Neural cell (in vitro differentiated cells): ENCODE results near the gene STEAP1B. TPM values are rescaled to one million over a fixed set of nuclear protein-coding genes. Genes with fewer than 3 reads are reported as not detected.

ENCODE experiments used
- H2AFZ ChIP-seq: fragments of 200-600, 300-800 bp; sonication (generic), shearing (Covaris generic); 2 replicates; pipeline ENCODE4 v1.6.0; 2014; ENCODE audit warnings: low read depth, mild to moderate bottlenecking, antibody characterized with exemption, low read length, moderate library complexity
- H3F3A ChIP-seq: fragments of 200-600 bp; shearing (Covaris generic); 2 replicates; pipeline ENCODE4 v1.6.1; 2016; ENCODE audit warnings: mild to moderate bottlenecking, moderate library complexity, mixed read lengths, antibody characterized with exemption, low read length; ENCODE audit not compliant: insufficient read depth, poor library complexity, severe bottlenecking
- H3K27ac ChIP-seq: fragments of 200-600, 300-800 bp; sonication (generic), shearing (Covaris generic); 2 replicates; pipeline ENCODE4 v1.5.1; 2014; ENCODE audit warnings: mild to moderate bottlenecking, low read length, moderate library complexity
- H3K27me3 ChIP-seq: fragments of 300-800, 200-600 bp; sonication (generic), shearing (Covaris generic); 2 replicates; pipeline ENCODE4 v1.6.0; 2014; ENCODE audit warnings: mild to moderate bottlenecking, low read depth, low read length, moderate library complexity; ENCODE audit not compliant: insufficient read depth
- H3K36me3 ChIP-seq: fragments of 300-800, 200-600 bp; sonication (generic), shearing (Covaris generic); 2 replicates; pipeline ENCODE4 v1.5.1; 2014; ENCODE audit warnings: mild to moderate bottlenecking, antibody characterized with exemption, low read length, moderate library complexity; ENCODE audit not compliant: insufficient read depth
- H3K4me2 ChIP-seq: fragments of 300-800, 200-600 bp; sonication (generic), shearing (Covaris generic); 2 replicates; pipeline ENCODE4 v1.6.0; 2014; ENCODE audit warnings: mild to moderate bottlenecking, low read length
- H3K4me3 ChIP-seq: fragments of 300-800, 200-600 bp; sonication (generic), shearing (Covaris generic); 2 replicates; pipeline ENCODE4 v1.5.1; 2014; ENCODE audit warnings: mild to moderate bottlenecking, low read length, moderate library complexity
- H3K79me2 ChIP-seq: fragments of 200-600 bp; shearing (Covaris generic); replicated peaks from 2 replicates; pipeline ENCODE4 v1.6.0; 2014; ENCODE audit warnings: mild to moderate bottlenecking, low read length, moderate library complexity; ENCODE audit not compliant: insufficient read depth
- H3K9ac ChIP-seq: fragments of 300-800, 200-600 bp; sonication (generic), shearing (Covaris generic); 2 replicates; pipeline ENCODE4 v1.6.1; 2016; ENCODE audit warnings: mild to moderate bottlenecking, low read length, mixed read lengths
- H3K9me2 ChIP-seq: fragments of 200-600 bp; shearing (Covaris generic); 2 replicates; pipeline ENCODE4 v1.6.1; 2016; ENCODE audit warnings: mild to moderate bottlenecking, low read length, mixed read lengths; ENCODE audit not compliant: insufficient read depth
- H3K9me3 ChIP-seq: fragments of 200-600, 300-800 bp; sonication (generic), shearing (Covaris generic); 2 replicates; pipeline ENCODE4 v1.6.1; 2016; ENCODE audit warnings: mild to moderate bottlenecking, mixed run types, low read length, moderate library complexity, mixed read lengths
- H4K20me1 ChIP-seq: fragments of 200-600 bp; shearing (Covaris generic); 2 replicates; pipeline ENCODE4 v1.6.1; 2016; ENCODE audit warnings: mild to moderate bottlenecking, mixed run types; ENCODE audit not compliant: insufficient read depth
- EP300 ChIP-seq: fragments of 450-650 bp; conservative IDR thresholded peaks from 2 replicates; pipeline ENCODE4 v1.6.1; 2014; ENCODE audit warnings: antibody characterized with exemption, mild to moderate bottlenecking, moderate library complexity; ENCODE audit not compliant: poor library complexity, severe bottlenecking
- EZH2 ChIP-seq: fragments of 200-600, 300-800 bp; shearing (Covaris generic), sonication (generic); IDR thresholded peaks from 2 replicates; pipeline ENCODE4 v1.6.1; 2014; ENCODE audit warnings: antibody characterized with exemption, low read length, borderline replicate concordance, mild to moderate bottlenecking; ENCODE audit not compliant: insufficient read depth, poor library complexity, severe bottlenecking
- MXI1 ChIP-seq: fragments of 450-650 bp; conservative IDR thresholded peaks from 2 replicates; pipeline ENCODE4 v1.6.1; 2014; ENCODE audit warnings: antibody characterized with exemption, mild to moderate bottlenecking; ENCODE audit not compliant: poor library complexity, severe bottlenecking
- POLR2AphosphoS5 ChIP-seq: IDR thresholded peaks from 2 replicates; pipeline ENCODE4 v1.6.1; 2012
- RAD21 ChIP-seq: fragments of 450-650 bp; conservative IDR thresholded peaks from 2 replicates; pipeline ENCODE4 v1.6.1; 2014; ENCODE audit warnings: antibody characterized with exemption, mild to moderate bottlenecking, moderate library complexity
- SMC3 ChIP-seq: fragments of 450-650 bp; conservative IDR thresholded peaks from 2 replicates; pipeline ENCODE4 v1.6.1; 2014; ENCODE audit warnings: antibody characterized with exemption, mild to moderate bottlenecking, moderate library complexity; ENCODE audit not compliant: poor library complexity
- TAF1 ChIP-seq: IDR thresholded peaks from 2 replicates; pipeline ENCODE4 v1.6.1; 2012; ENCODE audit warnings: low read depth
- polyA plus RNA-seq: library from polyadenylated mRNA; depleted of rRNA; stranded (reverse); fragments of >200 nt; gene quantifications from 2 replicates; pipeline ENCODE4 v1.2.3, GENCODE V29; 2014
- TF ChIP-seq, protein P1 (sequence below): fragments of 450-650 bp; IDR thresholded peaks from 2 replicates; pipeline ENCODE4 v1.5.1; 2014; ENCODE audit warnings: antibody characterized with exemption, mild to moderate bottlenecking, moderate library complexity; ENCODE audit not compliant: poor library complexity, severe bottlenecking
- TF ChIP-seq, protein P2 (sequence below): IDR thresholded peaks from 2 replicates; pipeline ENCODE4 v1.6.1; 2012; ENCODE audit warnings: borderline replicate concordance

Gene STEAP1B
- polyA plus RNA-seq, 1 donor from 2014 or later = 0.51 TPM

DNA sequence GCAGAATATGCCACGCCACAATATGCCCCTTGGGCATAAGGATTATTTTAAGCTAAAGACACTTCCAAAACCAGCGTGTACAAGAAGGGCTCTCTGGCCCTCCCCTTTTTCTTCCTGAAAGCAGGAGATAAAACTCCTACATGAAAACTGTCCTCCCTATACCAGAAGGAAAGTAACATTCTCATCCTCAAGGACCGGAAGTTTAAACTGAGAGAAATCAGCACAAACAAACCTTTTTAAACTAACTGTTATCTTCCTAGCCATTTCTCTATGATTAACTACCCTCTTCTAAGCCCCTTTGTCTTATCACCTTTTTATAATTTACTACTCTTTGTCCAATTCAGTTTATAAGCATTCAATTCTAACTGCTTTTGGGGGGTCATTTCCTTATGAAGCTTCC, 126.6 kb downstream of the STEAP1B start:
- no peaks in the 10 kb centered on the region for H3K36me3 ChIP-seq
- H3K4me2 ChIP-seq = no peak overlapping the region
- H2AFZ ChIP-seq = no peak overlapping the region
- H3K9ac ChIP-seq = no peak overlapping the region
- H4K20me1 ChIP-seq = no peaks in the 10 kb centered on the region
- no peaks in the 10 kb centered on the region for H3K79me2 ChIP-seq
- H3F3A ChIP-seq = no peaks in the 10 kb centered on the region
- H3K27ac ChIP-seq = no peak overlapping the region
- no peak overlapping the region for H3K4me3 ChIP-seq
- TF ChIP-seq RAD21 (no peak), POLR2AphosphoS5 (no peak), TAF1 (no peak), EZH2 (no peak), EP300 (no peak), MXI1 (no peak), SMC3 (no peak)
- TF ChIP-seq, protein P1, sequence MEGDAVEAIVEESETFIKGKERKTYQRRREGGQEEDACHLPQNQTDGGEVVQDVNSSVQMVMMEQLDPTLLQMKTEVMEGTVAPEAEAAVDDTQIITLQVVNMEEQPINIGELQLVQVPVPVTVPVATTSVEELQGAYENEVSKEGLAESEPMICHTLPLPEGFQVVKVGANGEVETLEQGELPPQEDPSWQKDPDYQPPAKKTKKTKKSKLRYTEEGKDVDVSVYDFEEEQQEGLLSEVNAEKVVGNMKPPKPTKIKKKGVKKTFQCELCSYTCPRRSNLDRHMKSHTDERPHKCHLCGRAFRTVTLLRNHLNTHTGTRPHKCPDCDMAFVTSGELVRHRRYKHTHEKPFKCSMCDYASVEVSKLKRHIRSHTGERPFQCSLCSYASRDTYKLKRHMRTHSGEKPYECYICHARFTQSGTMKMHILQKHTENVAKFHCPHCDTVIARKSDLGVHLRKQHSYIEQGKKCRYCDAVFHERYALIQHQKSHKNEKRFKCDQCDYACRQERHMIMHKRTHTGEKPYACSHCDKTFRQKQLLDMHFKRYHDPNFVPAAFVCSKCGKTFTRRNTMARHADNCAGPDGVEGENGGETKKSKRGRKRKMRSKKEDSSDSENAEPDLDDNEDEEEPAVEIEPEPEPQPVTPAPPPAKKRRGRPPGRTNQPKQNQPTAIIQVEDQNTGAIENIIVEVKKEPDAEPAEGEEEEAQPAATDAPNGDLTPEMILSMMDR = no peak
- TF ChIP-seq, protein P2, sequence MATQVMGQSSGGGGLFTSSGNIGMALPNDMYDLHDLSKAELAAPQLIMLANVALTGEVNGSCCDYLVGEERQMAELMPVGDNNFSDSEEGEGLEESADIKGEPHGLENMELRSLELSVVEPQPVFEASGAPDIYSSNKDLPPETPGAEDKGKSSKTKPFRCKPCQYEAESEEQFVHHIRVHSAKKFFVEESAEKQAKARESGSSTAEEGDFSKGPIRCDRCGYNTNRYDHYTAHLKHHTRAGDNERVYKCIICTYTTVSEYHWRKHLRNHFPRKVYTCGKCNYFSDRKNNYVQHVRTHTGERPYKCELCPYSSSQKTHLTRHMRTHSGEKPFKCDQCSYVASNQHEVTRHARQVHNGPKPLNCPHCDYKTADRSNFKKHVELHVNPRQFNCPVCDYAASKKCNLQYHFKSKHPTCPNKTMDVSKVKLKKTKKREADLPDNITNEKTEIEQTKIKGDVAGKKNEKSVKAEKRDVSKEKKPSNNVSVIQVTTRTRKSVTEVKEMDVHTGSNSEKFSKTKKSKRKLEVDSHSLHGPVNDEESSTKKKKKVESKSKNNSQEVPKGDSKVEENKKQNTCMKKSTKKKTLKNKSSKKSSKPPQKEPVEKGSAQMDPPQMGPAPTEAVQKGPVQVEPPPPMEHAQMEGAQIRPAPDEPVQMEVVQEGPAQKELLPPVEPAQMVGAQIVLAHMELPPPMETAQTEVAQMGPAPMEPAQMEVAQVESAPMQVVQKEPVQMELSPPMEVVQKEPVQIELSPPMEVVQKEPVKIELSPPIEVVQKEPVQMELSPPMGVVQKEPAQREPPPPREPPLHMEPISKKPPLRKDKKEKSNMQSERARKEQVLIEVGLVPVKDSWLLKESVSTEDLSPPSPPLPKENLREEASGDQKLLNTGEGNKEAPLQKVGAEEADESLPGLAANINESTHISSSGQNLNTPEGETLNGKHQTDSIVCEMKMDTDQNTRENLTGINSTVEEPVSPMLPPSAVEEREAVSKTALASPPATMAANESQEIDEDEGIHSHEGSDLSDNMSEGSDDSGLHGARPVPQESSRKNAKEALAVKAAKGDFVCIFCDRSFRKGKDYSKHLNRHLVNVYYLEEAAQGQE = no peak
- no peaks in the 10 kb centered on the region for H3K27me3 ChIP-seq
- no peaks in the 10 kb centered on the region for H3K9me3 ChIP-seq
- no peaks in the 10 kb centered on the region for H3K9me2 ChIP-seq

DNA sequence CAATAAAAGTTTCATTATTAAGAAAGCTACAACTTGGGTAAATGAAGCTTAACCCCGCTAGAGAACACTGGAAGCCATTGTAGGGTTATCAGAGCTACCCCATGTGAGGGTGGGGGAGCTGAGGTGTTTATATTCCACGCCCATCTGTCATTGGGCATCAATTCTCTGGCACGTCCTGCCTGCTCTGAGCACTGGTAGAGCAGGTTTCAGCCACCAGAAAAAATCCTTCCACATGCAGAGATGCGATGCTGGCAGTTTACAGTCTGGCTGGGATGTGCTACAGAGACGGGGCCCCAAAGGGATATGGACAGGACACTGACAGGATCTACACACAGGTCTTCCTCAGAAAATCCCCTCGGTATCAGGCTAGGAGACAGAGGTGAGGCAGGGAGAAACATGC, 127.1 kb downstream of the STEAP1B start:
- H2AFZ ChIP-seq = no peak overlapping the region
- H3K9ac ChIP-seq = no peak overlapping the region

More for the DNA sequence above, 127.1 kb downstream of the STEAP1B start:
- Histone ChIP-seq H3K27ac (no peak overlapping the region), H3K9me3 (no peaks in the 10 kb centered on the region), H3K4me3 (no peak overlapping the region), H3K27me3 (no peaks in the 10 kb centered on the region), H3F3A (no peaks in the 10 kb centered on the region), H4K20me1 (no peaks in the 10 kb centered on the region), H3K79me2 (no peaks in the 10 kb centered on the region), H3K4me2 (no peak overlapping the region), H3K9me2 (no peaks in the 10 kb centered on the region), H3K36me3 (no peaks in the 10 kb centered on the region)
- TF ChIP-seq, protein P2 = no peak
- TF ChIP-seq EZH2 (no peak), MXI1 (no peak), TAF1 (no peak), EP300 (no peak), POLR2AphosphoS5 (no peak), SMC3 (no peak), RAD21 (no peak)
- TF ChIP-seq, protein P1 = no peak
